Stimulated activated CD4-positive, alpha-beta T cell treated with anti-CD3 and anti-CD28 coated beads, TNF-alpha, amount 100 ng/mL, for 48 hours (primary cell): ENCODE measurements around the gene COL17A1.

Experiments used
- DNase-seq, 3 donors: peaks; one replicate each; pipeline ENCODE4 v3.0.0-alpha.2; 2020; ENCODE audit warnings: low read depth in 3 of 3

The COL17A1 gene

GRCh38 chr10:104085801-104086400 lies at the start of gene COL17A1:
Gene COL17A1, minus strand, starts transcription at chr10:104085880. Its CDS starts 5,207 bp downstream, at chr10:104080673.
- DNase-seq = no peak

- no peak for DNase-seq
Measured at GRCh38 chr10:104130041-104130440, 44.4 kb upstream of the COL17A1 start.

GRCh38 chr10:104128214-104128613 lies 42.5 kb upstream of the COL17A1 start:
- no peak for DNase-seq

GRCh38 chr10:104127411-104127810 lies 41.7 kb upstream of the COL17A1 start:
- DNase-seq = no peak

- DNase-seq = no peak
Measured at GRCh38 chr10:104123397-104123796, 37.7 kb upstream of the COL17A1 start.

- DNase-seq = no peak
Measured at GRCh38 chr10:104122225-104123107, 36.8 kb upstream of the COL17A1 start.

- peak; percentile 97 to 98 (median 97) for DNase-seq
Measured at GRCh38 chr10:104121485-104122224, 36.0 kb upstream of the COL17A1 start, which contains the start of gene SFR1. Gene SFR1, plus strand, starts transcription at chr10:104122171. Its CDS starts 13 bp downstream, at chr10:104122184.

- DNase-seq = peak; percentile 69 to 80 (median 71)
Measured at GRCh38 chr10:104120903-104121484, 35.3 kb upstream of the COL17A1 start.

- DNase-seq = no peak
Measured at GRCh38 chr10:104120512-104120902, 34.8 kb upstream of the COL17A1 start.

- no peak for DNase-seq
Measured at GRCh38 chr10:104119996-104120395, 34.3 kb upstream of the COL17A1 start.

GRCh38 chr10:104117839-104118323 lies 32.2 kb upstream of the COL17A1 start:
- DNase-seq = no peak

- DNase-seq = no peak
Measured at GRCh38 chr10:104113376-104113956, 27.8 kb upstream of the COL17A1 start.

GRCh38 chr10:104109908-104110662 lies 24.4 kb upstream of the COL17A1 start:
- DNase-seq = no peak

- no peak for DNase-seq
Measured at GRCh38 chr10:104104926-104105325, 19.2 kb upstream of the COL17A1 start.

GRCh38 chr10:104104418-104104817 lies 18.7 kb upstream of the COL17A1 start:
- no peak for DNase-seq

GRCh38 chr10:104103956-104104355 lies 18.3 kb upstream of the COL17A1 start:
- no peak for DNase-seq

GRCh38 chr10:104101902-104102301 lies 16.2 kb upstream of the COL17A1 start:
- DNase-seq = no peak

GRCh38 chr10:104100795-104101194 lies 15.1 kb upstream of the COL17A1 start:
- DNase-seq = no peak

- DNase-seq = no peak
Measured at GRCh38 chr10:104099941-104100340, 14.3 kb upstream of the COL17A1 start.

GRCh38 chr10:104099269-104099668 lies 13.6 kb upstream of the COL17A1 start:
- DNase-seq = no peak
